Breast epithelium (tissue), 3 donors: ENCODE data around the gene FGFBP2.

Experiments used
- CTCF ChIP-seq, 3 donors: fragments of 450-650 bp; IDR thresholded peaks; one replicate each; pipeline ENCODE4 v1.5.1; 2016 to 2017; ENCODE audit warnings: antibody characterized with exemption in 3 of 3, mild to moderate bottlenecking in 3 of 3, moderate library complexity in 3 of 3
- POLR2A ChIP-seq: fragments of 450-650 bp; IDR thresholded peaks from one replicate; pipeline ENCODE4 v1.6.1; 2016; ENCODE audit warnings: antibody characterized with exemption, mild to moderate bottlenecking, moderate library complexity
- POLR2AphosphoS5 ChIP-seq, 3 donors: sonication (generic); formaldehyde crosslinking; IDR thresholded peaks; one replicate each; pipeline ENCODE4 v1.6.1; 2017; ENCODE audit warnings: antibody characterized with exemption in 3 of 3

DNA sequence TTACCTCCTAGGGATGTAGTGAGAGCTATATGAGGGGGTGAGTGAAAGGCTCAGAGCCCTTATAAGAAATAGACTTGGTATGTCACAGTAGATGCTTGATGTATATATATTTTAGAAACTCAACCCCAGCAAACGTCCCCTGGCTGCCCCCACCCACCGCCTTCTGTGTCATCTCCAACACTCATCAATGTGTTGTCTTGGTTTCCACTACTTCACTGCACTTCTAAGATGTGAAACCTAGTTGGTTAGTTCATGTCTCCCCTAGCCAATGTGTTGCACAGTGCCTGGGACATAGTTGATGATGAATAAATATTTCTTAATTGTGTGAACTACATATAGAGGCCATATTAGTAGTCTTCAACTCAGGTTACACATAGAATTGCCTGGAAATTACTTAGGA lies 4.4 kb downstream of the FGFBP2 start:
- no peak for TF ChIP-seq CTCF (IDR thresholded peaks at IDR 0.05)
- no peak for TF ChIP-seq POLR2A
- TF ChIP-seq POLR2AphosphoS5 (IDR thresholded peaks at IDR 0.05): no peak
